Ishikawa (cell line): ENCODE data around the gene MYH7.

Source experiments
- CEBPB ChIP-seq: IDR thresholded peaks from 2 replicates; pipeline ENCODE4 v1.6.1; 2012
- CREB1 ChIP-seq: IDR thresholded peaks from 2 replicates; pipeline ENCODE4 v1.6.1; 2012; ENCODE audit warnings: low read depth
- EGR1 ChIP-seq: IDR thresholded peaks from 2 replicates; pipeline ENCODE4 v1.6.1; 2012
- EP300 ChIP-seq: IDR thresholded peaks from 2 replicates; pipeline ENCODE4 v1.6.1; 2012; ENCODE audit warnings: borderline replicate concordance
- FOXM1 ChIP-seq: IDR thresholded peaks from 2 replicates; pipeline ENCODE4 v1.6.1; 2012; ENCODE audit warnings: low read depth, borderline replicate concordance
- MAX ChIP-seq: IDR thresholded peaks from 2 replicates; pipeline ENCODE4 v1.6.1; 2012
- NFIC ChIP-seq: IDR thresholded peaks from 2 replicates; pipeline ENCODE4 v1.6.1; 2012
- RAD21 ChIP-seq: IDR thresholded peaks from 2 replicates; pipeline ENCODE4 v1.6.1; 2012; ENCODE audit warnings: low read depth
- REST ChIP-seq: IDR thresholded peaks from 2 replicates; pipeline ENCODE4 v1.6.1; 2012; ENCODE audit warnings: low read depth, mild to moderate bottlenecking
- TAF1 ChIP-seq: IDR thresholded peaks from 2 replicates; pipeline ENCODE4 v1.6.1; 2012; ENCODE audit warnings: low read depth, mild to moderate bottlenecking
- TCF12 ChIP-seq: IDR thresholded peaks from 2 replicates; pipeline ENCODE4 v1.6.1; 2012; ENCODE audit warnings: low read depth
- TEAD4 ChIP-seq: IDR thresholded peaks from 2 replicates; pipeline ENCODE4 v1.6.1; 2012
- USF1 ChIP-seq: IDR thresholded peaks from 2 replicates; pipeline ENCODE4 v1.6.1; 2012
- YY1 ChIP-seq: IDR thresholded peaks from 2 replicates; pipeline ENCODE4 v1.6.1; 2012; ENCODE audit warnings: low read depth
- ZBTB7A ChIP-seq: IDR thresholded peaks from 2 replicates; pipeline ENCODE4 v1.6.1; 2012; ENCODE audit warnings: low read depth

The MYH7 gene

GRCh38 chr14:23385244-23385641 lies 50.2 kb downstream of the MYH7 start:
- no peak for TF ChIP-seq MAX
- TF ChIP-seq ZBTB7A = no peak
- no peak for TF ChIP-seq TCF12
- no peak for TF ChIP-seq FOXM1
- no peak for TF ChIP-seq EGR1
- TF ChIP-seq TEAD4 = no peak
- no peak for TF ChIP-seq REST
- TF ChIP-seq CEBPB = no peak
- no peak for TF ChIP-seq EP300

- TF ChIP-seq ZBTB7A = no peak
- no peak for TF ChIP-seq REST
- no peak for TF ChIP-seq CEBPB
- no peak for TF ChIP-seq MAX
- TF ChIP-seq CREB1 = no peak
- TF ChIP-seq TCF12 = no peak
- no peak for TF ChIP-seq TAF1
- TF ChIP-seq EP300 = no peak
- TF ChIP-seq USF1 = no peak
- TF ChIP-seq FOXM1 = no peak
- no peak for TF ChIP-seq RAD21
Observed at GRCh38 chr14:23384364-23385080, 50.9 kb downstream of the MYH7 start.

GRCh38 chr14:23382731-23383440 lies 52.6 kb downstream of the MYH7 start:
- no peak for TF ChIP-seq NFIC
- no peak for TF ChIP-seq EP300
- TF ChIP-seq CREB1 = no peak
- no peak for TF ChIP-seq MAX
- TF ChIP-seq TEAD4 = no peak
- TF ChIP-seq TCF12 = no peak
- no peak for TF ChIP-seq RAD21
- TF ChIP-seq USF1 = no peak
- TF ChIP-seq REST = no peak
- TF ChIP-seq YY1 = no peak
- TF ChIP-seq EGR1 = no peak
- TF ChIP-seq CEBPB = no peak
- no peak for TF ChIP-seq ZBTB7A
- TF ChIP-seq TAF1 = no peak
- TF ChIP-seq FOXM1 = no peak

GRCh38 chr14:23382276-23382675 lies 53.2 kb downstream of the MYH7 start:
- no peak for TF ChIP-seq TAF1
- TF ChIP-seq TEAD4 = no peak
- TF ChIP-seq CEBPB = no peak
